Measurements from ENCODE around the gene CFAP69.
"Not testable (repeated sequence)": the region's sequence is repeated elsewhere in the genome, so short reads cannot be mapped to it uniquely, and the experiment has no call there.

Gene CFAP69

DNA sequence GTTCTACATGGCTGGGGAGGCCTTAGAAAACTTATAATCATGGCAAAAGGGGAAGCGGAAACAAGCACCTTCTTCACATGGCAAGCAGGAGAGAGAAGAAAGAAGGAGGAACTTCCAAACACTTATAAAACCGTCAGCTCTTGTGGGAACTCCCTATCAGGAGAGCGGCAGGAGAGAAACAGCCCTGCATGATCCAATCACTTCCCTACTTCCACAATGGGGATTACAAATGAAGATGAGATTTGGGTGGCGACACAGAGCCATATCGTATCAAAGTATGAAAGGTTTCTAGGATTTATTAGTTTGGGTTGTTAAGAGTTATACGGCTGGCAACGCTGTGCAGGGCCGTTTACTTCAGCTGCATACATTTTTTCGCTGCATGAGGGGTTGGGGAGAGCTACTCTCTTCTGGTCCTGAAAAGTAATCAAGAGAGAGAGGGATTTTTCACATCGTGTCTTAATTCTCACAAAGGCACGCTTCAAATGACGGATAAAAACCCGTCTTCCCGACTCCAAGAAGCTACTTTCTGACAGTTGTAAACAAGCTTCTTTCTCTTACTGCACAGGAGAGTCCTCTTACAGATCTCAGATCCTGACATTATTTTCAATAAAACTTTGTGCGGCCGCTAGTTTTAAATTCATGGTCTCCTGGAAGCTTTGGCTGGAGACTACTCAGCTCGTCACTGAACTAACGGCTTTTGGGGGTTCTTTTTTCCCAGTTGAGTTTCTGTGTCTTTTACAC, 100.8 kb downstream of the CFAP69 start:
- DNase-seq (ENCODE audit: low read depth) = no peak

GRCh38 chr7:90346336-90347125, 101.6 kb downstream of the CFAP69 start, which contains the start of gene GTPBP10:
Gene GTPBP10, plus strand, starts transcription at chr7:90346716. Its CDS starts 26 bp downstream, at chr7:90346742.
- peak; percentile 94 for DNase-seq (ENCODE audit: low read depth)

GRCh38 chr7:90347759-90348158, 102.8 kb downstream of the CFAP69 start:
- no peak for DNase-seq (ENCODE audit: low read depth)

DNA sequence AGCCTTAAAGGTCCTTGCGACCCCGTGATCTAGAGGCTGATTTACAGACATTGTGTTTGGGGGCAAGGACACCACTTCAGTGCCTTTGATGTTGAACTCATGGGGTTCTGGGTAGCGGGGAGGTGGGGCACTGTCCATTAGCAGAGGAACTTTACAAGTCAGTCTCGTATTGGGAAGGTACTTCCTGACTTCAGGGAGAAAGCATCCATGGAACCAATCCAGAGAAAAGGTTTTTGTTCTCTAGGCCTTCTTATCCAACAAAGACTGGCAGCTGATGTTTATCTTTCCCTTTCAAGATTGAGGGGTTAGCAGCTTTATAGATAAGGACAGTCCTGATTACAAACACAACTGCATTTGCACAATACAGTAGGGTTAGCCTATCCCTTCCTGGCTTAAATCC, 104.3 kb downstream of the CFAP69 start:
- no peak for DNase-seq (ENCODE audit: low read depth)

GRCh38 chr7:90350032-90350431, 105.1 kb downstream of the CFAP69 start:
- not testable (repeated sequence) for DNase-seq (ENCODE audit: low read depth)

GRCh38 chr7:90351987-90352386, 107.0 kb downstream of the CFAP69 start:
- no peak for DNase-seq (ENCODE audit: low read depth)
